Spleen (tissue), 11 donors: ENCODE measurements around the gene CNTNAP2. TPM values are rescaled to one million over a fixed set of nuclear protein-coding genes. Genes with fewer than 3 reads are reported as not detected.

Source experiments
- DNase-seq: peaks from one replicate; pipeline ENCODE4 v3.0.0-alpha.2; 2020
- H3K27ac ChIP-seq, 8 donors: fragments of 200-600 bp; sonication (generic) in 7 of 8; 1 replicate in 4 of 8; 2 replicates in 4 of 8; pipeline versions ENCODE4 v1.5.0 to v1.8.0; 2016 to 2021; ENCODE audit warnings: inconsistent platforms in 4 of 8, mild to moderate bottlenecking in 4 of 8, moderate library complexity in 1 of 8
- H3K27me3 ChIP-seq, 7 donors: fragments of 200-600 bp; sonication (generic) in 6 of 7; replicated peaks in 1 of 7; 1 replicate in 4 of 7; 2 replicates in 3 of 7; pipeline versions ENCODE4 v1.5.0 to v1.8.0; 2016 to 2021; ENCODE audit warnings: inconsistent platforms in 3 of 7, mild to moderate bottlenecking in 1 of 7
- H3K36me3 ChIP-seq, 6 donors: fragments of 200-600 bp; sonication (generic) in 5 of 6; 1 replicate in 4 of 6; 2 replicates in 2 of 6; pipeline versions ENCODE4 v1.5.0 to v1.8.0; 2016 to 2021; ENCODE audit warnings: inconsistent platforms in 2 of 6
- H3K4me1 ChIP-seq, 6 donors: fragments of 200-600 bp; sonication (generic) in 5 of 6; 1 replicate in 3 of 6; 2 replicates in 3 of 6; pipeline versions ENCODE4 v1.5.0 to v1.8.0; 2016 to 2021; ENCODE audit warnings: inconsistent platforms in 3 of 6
- H3K4me3 ChIP-seq, 8 donors: fragments of 200-600 bp; sonication (generic) in 7 of 8; 1 replicate in 4 of 8; 2 replicates in 4 of 8; pipeline versions ENCODE4 v1.5.0 to v1.8.0; 2016 to 2021; ENCODE audit warnings: inconsistent platforms in 4 of 8, mild to moderate bottlenecking in 4 of 8, moderate library complexity in 2 of 8
- H3K9me3 ChIP-seq, 8 donors: fragments of 200-600 bp; sonication (generic) in 7 of 8; 1 replicate in 4 of 8; 2 replicates in 4 of 8; pipeline versions ENCODE4 v1.5.0 to v1.8.0; 2016 to 2021; ENCODE audit warnings: inconsistent platforms in 4 of 8
- CTCF ChIP-seq, 11 experiments: fragments of 200-600 bp in 7 of 11; fragments of 450-650 bp in 4 of 11; sonication (generic) in 4 of 11; IDR thresholded peaks in 8 of 11; conservative IDR thresholded peaks in 3 of 11; 1 replicate in 7 of 11; 2 replicates in 4 of 11; pipeline versions ENCODE4 v1.4.0 to v1.8.0; 2016 to 2021; ENCODE audit warnings: antibody characterized with exemption in 11 of 11, inconsistent platforms in 4 of 11, mild to moderate bottlenecking in 1 of 11
- POLR2A ChIP-seq, 3 donors: fragments of 450-650 bp; IDR thresholded peaks; one replicate each; pipeline ENCODE4 v1.5.1; 2017; ENCODE audit warnings: antibody characterized with exemption in 3 of 3, mild to moderate bottlenecking in 1 of 3
- POLR2AphosphoS5 ChIP-seq, 3 donors: sonication (generic); formaldehyde crosslinking; IDR thresholded peaks; one replicate each; pipeline ENCODE4 v1.5.1; 2017; ENCODE audit warnings: antibody characterized with exemption in 3 of 3
- WGBS, 5 donors: extraction: QIAGEN DNeasy Blood & Tissue Kit in 3 of 5; methylation state at CpG; one replicate each; pipeline versions ENCODE4 v1.1.5 to v1.1.7; 2013 to 2018; 5-methylcytosine and 5-hydroxymethylcytosine counted together
- intact Hi-C: fragments of 100-400 bp; cut with DNase I; formaldehyde crosslinking; loops from one replicate; pipeline ENCODE4 v1.15.0; 2023; ENCODE audit warnings: low total_unique reads
- polyA plus RNA-seq, 3 donors: library from polyadenylated mRNA; stranded (reverse); fragments of 200-250 nt; gene quantifications; one replicate each; pipeline ENCODE4 v1.2.1, GENCODE V29; 2013
- total RNA-seq, 7 donors: library from RNA; depleted of rRNA in 3 of 7; stranded (reverse); fragments of >200 nt in 3 of 7; fragmentation: NEBNext Ultra II Directional in 4 of 7; extraction: Animal tissue kit (Norgen Biotek cat#: 25700) in 4 of 7; gene quantifications; one replicate each; pipeline versions ENCODE4 v1.1.0 to v1.2.1, GENCODE V29; 2016 to 2021
- donor health status: healthy with polysubstance abuse.
- donor health status: DM: no; HTN: no; CAD: no; lungs with moderate emphysema.
- donor health status: DM: no; HTN: no; CAD: no.
- donor health status: Bipolar disorder and iron deficiency.
- donor health status: healthy.
- donor health status: DM: no; HTN: no; CAD: no.
- donor health status: DM: yes; HTN: yes; CAD: no.

The CNTNAP2 gene
- total and polyA plus RNA-seq, 10 donors: 0.13 to 2.0 (median 0.82) TPM

- intact Hi-C loops: no loop called here
- H3K4me3 ChIP-seq: no peak overlapping the region
- no peaks in the 10 kb centered on the region for H3K27me3 ChIP-seq
- no peaks in the 10 kb centered on the region for H3K9me3 ChIP-seq
- H3K36me3 ChIP-seq: no peaks in the 10 kb centered on the region
- 74 to 89% (median 88%) methylated on average over 3 of the region's 3 CpGs for WGBS, 5 donors
- no peak for DNase-seq
- H3K27ac ChIP-seq: no peak overlapping the region
- no peaks in the 10 kb centered on the region for H3K4me1 ChIP-seq
- TF ChIP-seq POLR2A (IDR thresholded peaks at IDR 0.05) (no peak), CTCF (IDR thresholded peaks at IDR 0.05 in 8 of 11, conservative IDR thresholded peaks at IDR 0.05 in 3 of 11) (no peak), POLR2AphosphoS5 (IDR thresholded peaks at IDR 0.05) (no peak)
Observed at GRCh38 chr7:148114804-148115203, 1998.2 kb downstream of the CNTNAP2 start.

GRCh38 chr7:148115308-148115707 lies 1998.7 kb downstream of the CNTNAP2 start:
- no peaks in the 10 kb centered on the region for H3K36me3 ChIP-seq
- H3K4me3 ChIP-seq: no peak overlapping the region
- no peaks in the 10 kb centered on the region for H3K9me3 ChIP-seq
- H3K4me1 ChIP-seq: no peaks in the 10 kb centered on the region
- DNase-seq: no peak
- intact Hi-C loops: no loop called here
- no peaks in the 10 kb centered on the region for H3K27me3 ChIP-seq
- H3K27ac ChIP-seq: no peak overlapping the region
- WGBS, 5 donors: 65 to 92% (median 84%) methylated on average over 5 of the region's 5 CpGs
- TF ChIP-seq POLR2AphosphoS5 (IDR thresholded peaks at IDR 0.05) (no peak), POLR2A (IDR thresholded peaks at IDR 0.05) (no peak), CTCF (IDR thresholded peaks at IDR 0.05 in 8 of 11, conservative IDR thresholded peaks at IDR 0.05 in 3 of 11) (no peak)

GRCh38 chr7:148116195-148116594 lies 1999.6 kb downstream of the CNTNAP2 start:
- Histone ChIP-seq H3K4me3 (no peak overlapping the region), H3K4me1 (no peaks in the 10 kb centered on the region), H3K36me3 (no peaks in the 10 kb centered on the region), H3K27ac (no peak overlapping the region), H3K27me3 (no peaks in the 10 kb centered on the region), H3K9me3 (no peaks in the 10 kb centered on the region)
- 53 to 62% (median 58%) methylated on average over 5 of the region's 5 CpGs for WGBS, 5 donors
- no peak for TF ChIP-seq POLR2A (IDR thresholded peaks at IDR 0.05)
- TF ChIP-seq POLR2AphosphoS5 (IDR thresholded peaks at IDR 0.05): no peak
- no peak for TF ChIP-seq CTCF (IDR thresholded peaks at IDR 0.05 in 8 of 11, conservative IDR thresholded peaks at IDR 0.05 in 3 of 11)
- intact Hi-C loops: no loop called here
- no peak for DNase-seq

GRCh38 chr7:148116829-148117403 lies 2000.3 kb downstream of the CNTNAP2 start:
- intact Hi-C loops: no loop called here
- Histone ChIP-seq H3K27me3 (no peaks in the 10 kb centered on the region), H3K27ac (no peak overlapping the region), H3K36me3 (no peaks in the 10 kb centered on the region), H3K4me1 (no peaks in the 10 kb centered on the region), H3K4me3 (no peak overlapping the region), H3K9me3 (no peaks in the 10 kb centered on the region)
- 75 to 84% (median 83%) methylated on average over 4 of the region's 4 CpGs for WGBS, 5 donors
- no peak for DNase-seq
- TF ChIP-seq CTCF (IDR thresholded peaks at IDR 0.05 in 8 of 11, conservative IDR thresholded peaks at IDR 0.05 in 3 of 11) (no peak), POLR2A (IDR thresholded peaks at IDR 0.05) (no peak), POLR2AphosphoS5 (IDR thresholded peaks at IDR 0.05) (no peak)
